H9 (cell line): ENCODE measurements around the gene UBALD2. TPM values are rescaled to one million over a fixed set of nuclear protein-coding genes. Genes with fewer than 3 reads are reported as not detected.

Experiments
- DNase-seq: peaks from one replicate; pipeline ENCODE4 v3.0.0-alpha.2; 2017
- H2AFZ ChIP-seq: one replicate; pipeline ENCODE4 v1.6.1; 2013; ENCODE audit warnings: mild to moderate bottlenecking, low read length, control low read depth, moderate library complexity
- H2AK5ac ChIP-seq: 2 replicates; pipeline ENCODE4 v1.6.1; 2013; ENCODE audit warnings: low read length, control low read depth, mixed read lengths; ENCODE audit not compliant: insufficient read length
- H2BK120ac ChIP-seq: one replicate; pipeline ENCODE4 v1.6.1; 2013; ENCODE audit warnings: low read depth, mild to moderate bottlenecking, low read length, control low read depth, inconsistent platforms; ENCODE audit not compliant: poor library complexity, severe bottlenecking
- H2BK12ac ChIP-seq: 2 replicates; pipeline ENCODE4 v1.6.1; 2013; ENCODE audit warnings: low read length, control low read depth, mixed read lengths, low read depth; ENCODE audit not compliant: insufficient read length
- H2BK15ac ChIP-seq: 2 replicates; pipeline ENCODE4 v1.6.1; 2013; ENCODE audit warnings: low read depth, low read length, control low read depth
- H2BK20ac ChIP-seq: one replicate; pipeline ENCODE4 v1.6.1; 2013; ENCODE audit warnings: low read depth, mild to moderate bottlenecking, low read length, control low read depth, inconsistent platforms; ENCODE audit not compliant: poor library complexity, severe bottlenecking
- H2BK5ac ChIP-seq: 2 replicates; pipeline ENCODE4 v1.6.1; 2013; ENCODE audit warnings: low read length, control low read depth, mixed read lengths; ENCODE audit not compliant: insufficient read length
- H3K14ac ChIP-seq: 2 replicates; pipeline ENCODE4 v1.6.1; 2013; ENCODE audit warnings: low read length, control low read depth; ENCODE audit not compliant: insufficient read depth
- H3K18ac ChIP-seq: 2 replicates; pipeline ENCODE4 v1.6.1; 2013; ENCODE audit warnings: low read depth, mild to moderate bottlenecking, mixed read lengths, low read length, control low read depth; ENCODE audit not compliant: insufficient read length
- H3K23ac ChIP-seq: 2 replicates; pipeline ENCODE4 v1.6.1; 2013; ENCODE audit warnings: low read length, control low read depth, mixed read lengths, low read depth; ENCODE audit not compliant: insufficient read length
- H3K23me2 ChIP-seq: 2 replicates; pipeline ENCODE4 v1.6.1; 2013; ENCODE audit warnings: low read depth, mild to moderate bottlenecking, mixed read lengths, low read length, control low read depth; ENCODE audit not compliant: insufficient read length, poor library complexity, severe bottlenecking
- H3K27ac ChIP-seq: 2 replicates; pipeline ENCODE4 v1.5.1; 2013; ENCODE audit warnings: low read length, control low read depth, mixed read lengths, low read depth; ENCODE audit not compliant: insufficient read length
- H3K27me3 ChIP-seq: 2 replicates; pipeline ENCODE4 v1.6.1; 2013; ENCODE audit warnings: low read length, control low read depth, inconsistent platforms; ENCODE audit not compliant: insufficient read depth
- H3K4ac ChIP-seq: 2 replicates; pipeline ENCODE4 v1.6.1; 2013; ENCODE audit warnings: low read depth, mild to moderate bottlenecking, control low read depth, inconsistent platforms, low read length, moderate library complexity
- H3K4me1 ChIP-seq: 2 replicates; pipeline ENCODE4 v1.6.1; 2013; ENCODE audit warnings: low read length, control low read depth, inconsistent platforms; ENCODE audit not compliant: insufficient read depth
- H3K4me2 ChIP-seq: 2 replicates; pipeline ENCODE4 v1.6.1; 2013; ENCODE audit warnings: low read length, control low read depth, mixed read lengths; ENCODE audit not compliant: insufficient read length, insufficient read depth
- H3K56ac ChIP-seq: 2 replicates; pipeline ENCODE4 v1.6.1; 2013; ENCODE audit warnings: low read depth, mild to moderate bottlenecking, mixed read lengths, low read length, control low read depth; ENCODE audit not compliant: insufficient read length
- H3K79me1 ChIP-seq: 2 replicates; pipeline ENCODE4 v1.6.1; 2013; ENCODE audit warnings: low read depth, mild to moderate bottlenecking, moderate library complexity, low read length, control low read depth, inconsistent platforms; ENCODE audit not compliant: insufficient read depth, poor library complexity, severe bottlenecking
- H3K79me2 ChIP-seq: 2 replicates; pipeline ENCODE4 v1.6.1; 2013; ENCODE audit warnings: low read length, control low read depth, inconsistent platforms; ENCODE audit not compliant: insufficient read depth
- H3K9ac ChIP-seq: 2 replicates; pipeline ENCODE4 v1.6.1; 2013; ENCODE audit warnings: low read length, control low read depth, mixed read lengths; ENCODE audit not compliant: insufficient read length; ENCODE audit errors: extremely low read depth
- H3K9me3 ChIP-seq: one replicate; pipeline ENCODE4 v1.6.1; 2013; ENCODE audit warnings: low read depth, low read length, inconsistent platforms; ENCODE audit not compliant: control insufficient read depth
- H3T11ph ChIP-seq: one replicate; pipeline ENCODE4 v1.6.1; 2013; ENCODE audit warnings: mild to moderate bottlenecking, low read length, control low read depth, inconsistent platforms
- H4K20me1 ChIP-seq: one replicate; pipeline ENCODE4 v1.6.1; 2013; ENCODE audit not compliant: control insufficient read depth, insufficient read length, insufficient read depth
- H4K5ac ChIP-seq: 2 replicates; pipeline ENCODE4 v1.6.1; 2013; ENCODE audit warnings: low read depth, mild to moderate bottlenecking, mixed read lengths, low read length, control low read depth; ENCODE audit not compliant: insufficient read length
- H4K8ac ChIP-seq: replicated peaks from 2 replicates; pipeline ENCODE4 v1.6.1; 2013; ENCODE audit warnings: low read length, control low read depth, mixed read lengths, low read depth; ENCODE audit not compliant: insufficient read length
- H4K91ac ChIP-seq: 2 replicates; pipeline ENCODE4 v1.6.1; 2013; ENCODE audit warnings: low read depth, mild to moderate bottlenecking, moderate library complexity, mixed read lengths, low read length, control low read depth; ENCODE audit not compliant: insufficient read length
- H3K27ac Mint-ChIP-seq, 3 experiments: 2 replicates in 2 of 3; 3 replicates in 1 of 3; pipeline ENCODE4 v1.8.0; 2020 to 2021; ENCODE audit warnings: mixed read lengths in 3 of 3, mild to moderate bottlenecking in 1 of 3, moderate library complexity in 1 of 3
- H3K27me3 Mint-ChIP-seq: 2 replicates; pipeline ENCODE4 v1.8.0; 2021; ENCODE audit warnings: low read depth, mild to moderate bottlenecking, moderate library complexity, mixed read lengths
- H3K36me3 Mint-ChIP-seq, 3 experiments: 2 replicates in 2 of 3; 3 replicates in 1 of 3; pipeline ENCODE4 v1.8.0; 2020 to 2021; ENCODE audit warnings: low read depth in 3 of 3, mixed read lengths in 3 of 3; ENCODE audit not compliant: insufficient read depth in 1 of 3
- H3K4me1 Mint-ChIP-seq, 2 experiments: 2 replicates each; pipeline ENCODE4 v1.8.0; 2020; ENCODE audit warnings: mixed read lengths in 2 of 2
- H3K4me3 Mint-ChIP-seq, 2 experiments: 2 replicates in 1 of 2; 3 replicates in 1 of 2; pipeline ENCODE4 v1.8.0; 2020 to 2021; ENCODE audit warnings: mild to moderate bottlenecking in 2 of 2, mixed read lengths in 2 of 2, moderate library complexity in 1 of 2
- H3K9me3 Mint-ChIP-seq, 2 experiments: 2 replicates in 1 of 2; 3 replicates in 1 of 2; pipeline ENCODE4 v1.8.0; 2020; ENCODE audit warnings: mild to moderate bottlenecking in 2 of 2, mixed read lengths in 2 of 2, moderate library complexity in 1 of 2
- CTCF ChIP-seq: fragments of 200-600 bp; sonication (generic); conservative IDR thresholded peaks from 3 replicates; pipeline ENCODE4 v1.8.0; 2021; ENCODE audit warnings: antibody characterized with exemption, mild to moderate bottlenecking
- WGBS: extraction: QIAGEN DNeasy Blood & Tissue Kit; methylation state at CpG from one replicate; pipeline ENCODE4 v1.1.7; 2013; ENCODE audit warnings: missing lambda C conversion rate, low lambda C conversion rate, mixed read lengths; ENCODE audit not compliant: insufficient read length; ENCODE audit errors: extremely low coverage; 5-methylcytosine and 5-hydroxymethylcytosine counted together
- total RNA-seq: library from RNA; stranded (reverse); gene quantifications from 2 replicates; pipeline ENCODE4 v1.2.1, GENCODE V29; 2021

Gene UBALD2
- total RNA-seq, 1 experiment from 2014 or later, result 25.8 TPM

- Histone ChIP-seq H3K27ac (no peak overlapping the region), H3K27me3 (no peaks in the 10 kb centered on the region), H3K79me2 (no peaks in the 10 kb centered on the region), H2BK12ac (no peak overlapping the region), H3K9ac (no peak overlapping the region), H3K18ac (peak overlapping the region; percentile 27), H3K23ac (no peak overlapping the region), H4K8ac (no peak overlapping the region), H3K4ac (no peak overlapping the region), H2BK120ac (no peak overlapping the region), H3K4me1 (no peaks in the 10 kb centered on the region; the same call in 1 of the 2 replicates), H2BK5ac (no peak overlapping the region), H3K14ac (peak overlapping the region; percentile 48; the same call in 1 of the 2 replicates), H4K91ac (no peak overlapping the region), H3K9me3 (no peaks in the 10 kb centered on the region), H2BK20ac (no peak overlapping the region), H4K5ac (no peak overlapping the region), H3K4me2 (no peak overlapping the region), H4K20me1 (no peaks in the 10 kb centered on the region), H2AK5ac (no peak overlapping the region), H3K23me2 (no peaks in the 10 kb centered on the region), H3T11ph (no peak overlapping the region), H2AFZ (no peak overlapping the region), H3K79me1 (no peaks in the 10 kb centered on the region), H2BK15ac (no peak overlapping the region), H3K56ac (no peak overlapping the region)
- Mint-ChIP-seq H3K27ac (peak overlapping the region in 2 of 3 experiments; percentile 63 to 72; a peak in 2 of 7 replicates), H3K4me3 (peak overlapping the region in 1 of 2 experiments; percentile 17; a peak in 1 of 5 replicates), H3K27me3 (peaks cover 1% of the 10 kb centered on the region; the same call in 1 of the 2 replicates), H3K36me3 (peaks cover under 1 to 14% (median 9%) of the 10 kb centered on the region in 3 experiments; a peak in 5 of 7 replicates), H3K4me1 (peaks cover 27 to 49% of the 10 kb centered on the region in 2 experiments), H3K9me3 (no peaks in the 10 kb centered on the region)
- DNase-seq, result no peak
- WGBS, result no CpG with 5 or more reads among the region's 19 CpGs
- TF ChIP-seq CTCF, result no peak
Measured at GRCh38 chr17:76272541-76273444, 7.6 kb downstream of the UBALD2 start.
